Breast epithelium (tissue), 4 donors: ENCODE data around the gene WDTC1. TPM values are rescaled to one million over a fixed set of nuclear protein-coding genes. Genes with fewer than 3 reads are reported as not detected.

Experiments used
- DNase-seq, 2 donors: peaks; one replicate each; pipeline ENCODE4 v3.0.0-alpha.2; 2019; ENCODE audit warnings: low spot score in 2 of 2
- H3K27ac ChIP-seq, 2 donors: fragments of 200-600 bp; sonication (generic) in 1 of 2; one replicate each; pipeline ENCODE4 v1.5.1; 2016 to 2019; ENCODE audit warnings: mild to moderate bottlenecking in 1 of 2
- H3K27me3 ChIP-seq, 2 donors: fragments of 200-600 bp; sonication (generic) in 1 of 2; one replicate each; pipeline versions ENCODE4 v1.5.1 to v1.6.0; 2017 to 2019; ENCODE audit warnings: control low read depth in 1 of 2, mild to moderate bottlenecking in 1 of 2
- H3K36me3 ChIP-seq: fragments of 200-600 bp; one replicate; pipeline ENCODE4 v1.5.1; 2019
- H3K4me1 ChIP-seq, 2 donors: fragments of 200-600 bp; sonication (generic); one replicate each; pipeline ENCODE4 v1.5.1; 2016 to 2019; ENCODE audit warnings: control low read depth in 1 of 2
- H3K4me3 ChIP-seq, 3 donors: fragments of 200-600 bp; sonication (generic); 1 replicate in 2 of 3; 2 replicates in 1 of 3; pipeline ENCODE4 v1.5.1; 2016 to 2019; ENCODE audit warnings: mild to moderate bottlenecking in 3 of 3, moderate library complexity in 2 of 3
- H3K9me3 ChIP-seq, 2 donors: fragments of 200-600 bp; sonication (generic) in 1 of 2; one replicate each; pipeline ENCODE4 v1.5.1; 2016 to 2019; ENCODE audit warnings: control low read depth in 1 of 2
- CTCF ChIP-seq, 3 donors: fragments of 450-650 bp; IDR thresholded peaks; one replicate each; pipeline ENCODE4 v1.5.1; 2016 to 2017; ENCODE audit warnings: antibody characterized with exemption in 3 of 3, mild to moderate bottlenecking in 3 of 3, moderate library complexity in 3 of 3
- POLR2A ChIP-seq: fragments of 450-650 bp; IDR thresholded peaks from one replicate; pipeline ENCODE4 v1.6.1; 2016; ENCODE audit warnings: antibody characterized with exemption, mild to moderate bottlenecking, moderate library complexity
- POLR2AphosphoS5 ChIP-seq, 3 donors: sonication (generic); formaldehyde crosslinking; IDR thresholded peaks; one replicate each; pipeline ENCODE4 v1.6.1; 2017; ENCODE audit warnings: antibody characterized with exemption in 3 of 3
- intact Hi-C: fragments of 100-400 bp; cut with DNase I; formaldehyde crosslinking; loops from one replicate; pipeline ENCODE4 v1.15.1; 2023; ENCODE audit warnings: low total_unique reads
- total RNA-seq, 3 donors: library from RNA; depleted of rRNA; stranded (reverse); fragments of >200 nt; gene quantifications; one replicate each; pipeline ENCODE4 v1.1.0, GENCODE V29; 2016

The WDTC1 gene
- total RNA-seq, 3 donors from 2014 or later, result 31.5 to 34.2 (median 33.4) TPM

- TF ChIP-seq POLR2AphosphoS5 (IDR thresholded peaks at IDR 0.05) (no peak), CTCF (IDR thresholded peaks at IDR 0.05) (no peak), POLR2A (no peak)
- no peak for DNase-seq
- Histone ChIP-seq H3K27me3 (no peaks in the 10 kb centered on the region), H3K27ac (no peak overlapping the region), H3K4me1 (no peaks in the 10 kb centered on the region), H3K36me3 (peaks cover 5% of the 10 kb centered on the region), H3K4me3 (no peak overlapping the region), H3K9me3 (no peaks in the 10 kb centered on the region)
- intact Hi-C loops, result no loop called here
Observed at GRCh38 chr1:27335506-27336422, 101.3 kb downstream of the WDTC1 start.

GRCh38 chr1:27336756-27337155, 102.3 kb downstream of the WDTC1 start:
- no peak for DNase-seq
- TF ChIP-seq POLR2A, result no peak
- no peaks in the 10 kb centered on the region for H3K9me3 ChIP-seq
- H3K27ac ChIP-seq, result no peak overlapping the region
- intact Hi-C loops, result no loop called here
- H3K4me1 ChIP-seq, result peaks cover 0 to 2% of the 10 kb centered on the region in 2 donors
- H3K36me3 ChIP-seq, result peaks cover 5% of the 10 kb centered on the region
- no peak overlapping the region for H3K4me3 ChIP-seq
- H3K27me3 ChIP-seq, result no peaks in the 10 kb centered on the region

GRCh38 chr1:27338751-27339150, 104.3 kb downstream of the WDTC1 start:
- intact Hi-C loops, result loop anchor here (2.0 kb wide), 1 partner anchor 54 kb away; no protein-coding TSS in a partner anchor

GRCh38 chr1:27339213-27339612, 104.8 kb downstream of the WDTC1 start:
- H3K36me3 ChIP-seq, result peaks cover 3% of the 10 kb centered on the region
- peaks cover 3 to 4% of the 10 kb centered on the region in 2 donors for H3K4me1 ChIP-seq
- DNase-seq, result no peak
- TF ChIP-seq POLR2AphosphoS5 (IDR thresholded peaks at IDR 0.05) (no peak), POLR2A (no peak), CTCF (IDR thresholded peaks at IDR 0.05) (no peak)
- intact Hi-C loops, result loop anchor here (2.0 kb wide), 1 partner anchor 54 kb away; no protein-coding TSS in a partner anchor
- H3K27me3 ChIP-seq, result no peaks in the 10 kb centered on the region
- H3K9me3 ChIP-seq, result no peaks in the 10 kb centered on the region
- no peak overlapping the region for H3K4me3 ChIP-seq
- H3K27ac ChIP-seq, result no peak overlapping the region

More at GRCh38 chr1:27338751-27339150, 104.3 kb downstream of the WDTC1 start:
- no peak overlapping the region for H3K27ac ChIP-seq
- peaks cover 3 to 4% of the 10 kb centered on the region in 2 donors for H3K4me1 ChIP-seq
- TF ChIP-seq POLR2AphosphoS5 (IDR thresholded peaks at IDR 0.05) (no peak), POLR2A (no peak), CTCF (IDR thresholded peaks at IDR 0.05) (no peak)
- peaks cover 5% of the 10 kb centered on the region for H3K36me3 ChIP-seq
- no peaks in the 10 kb centered on the region for H3K9me3 ChIP-seq
- no peak for DNase-seq
- H3K27me3 ChIP-seq, result no peaks in the 10 kb centered on the region
- H3K4me3 ChIP-seq, result no peak overlapping the region

- H3K27me3 ChIP-seq, result no peaks in the 10 kb centered on the region
- H3K4me3 ChIP-seq, result peak within 1 kb of the TSS in 2 of 3 donors; percentile 60 to 70
- H3K27ac ChIP-seq, result peak within 1 kb of the TSS; percentile 87 to 89
- no peaks in the 10 kb centered on the region for H3K36me3 ChIP-seq
- peak; percentile 64 to 70 for DNase-seq
- peaks cover 3 to 4% of the 10 kb centered on the region in 2 donors for H3K4me1 ChIP-seq
- TF ChIP-seq POLR2A (no peak), CTCF (IDR thresholded peaks at IDR 0.05) (no peak), POLR2AphosphoS5 (IDR thresholded peaks at IDR 0.05) (no peak)
- intact Hi-C loops, result no loop called here
- no peaks in the 10 kb centered on the region for H3K9me3 ChIP-seq
Observed at GRCh38 chr1:27341525-27342252, 107.3 kb downstream of the WDTC1 start, which contains the start of gene SYTL1. Gene SYTL1, plus strand, starts transcription at chr1:27342022. Its CDS starts 3,313 bp downstream, at chr1:27345335.
